Neural cell (in vitro differentiated cells): Measurements from ENCODE around the gene COPG1. TPM values are rescaled to one million over a fixed set of nuclear protein-coding genes. Genes with fewer than 3 reads are reported as not detected.
"Not testable (repeated sequence)": the region's sequence is repeated elsewhere in the genome, so short reads cannot be mapped to it uniquely, and the experiment has no call there.

Source experiments
- H2AFZ ChIP-seq: fragments of 200-600, 300-800 bp; sonication (generic), shearing (Covaris generic); 2 replicates; pipeline ENCODE4 v1.6.0; 2014; ENCODE audit warnings: low read depth, mild to moderate bottlenecking, antibody characterized with exemption, low read length, moderate library complexity
- H3F3A ChIP-seq: fragments of 200-600 bp; shearing (Covaris generic); 2 replicates; pipeline ENCODE4 v1.6.1; 2016; ENCODE audit warnings: mild to moderate bottlenecking, moderate library complexity, mixed read lengths, antibody characterized with exemption, low read length; ENCODE audit not compliant: insufficient read depth, poor library complexity, severe bottlenecking
- H3K27ac ChIP-seq: fragments of 200-600, 300-800 bp; sonication (generic), shearing (Covaris generic); 2 replicates; pipeline ENCODE4 v1.5.1; 2014; ENCODE audit warnings: mild to moderate bottlenecking, low read length, moderate library complexity
- H3K27me3 ChIP-seq: fragments of 300-800, 200-600 bp; sonication (generic), shearing (Covaris generic); 2 replicates; pipeline ENCODE4 v1.6.0; 2014; ENCODE audit warnings: mild to moderate bottlenecking, low read depth, low read length, moderate library complexity; ENCODE audit not compliant: insufficient read depth
- H3K36me3 ChIP-seq: fragments of 300-800, 200-600 bp; sonication (generic), shearing (Covaris generic); 2 replicates; pipeline ENCODE4 v1.5.1; 2014; ENCODE audit warnings: mild to moderate bottlenecking, antibody characterized with exemption, low read length, moderate library complexity; ENCODE audit not compliant: insufficient read depth
- H3K4me2 ChIP-seq: fragments of 300-800, 200-600 bp; sonication (generic), shearing (Covaris generic); 2 replicates; pipeline ENCODE4 v1.6.0; 2014; ENCODE audit warnings: mild to moderate bottlenecking, low read length
- H3K4me3 ChIP-seq: fragments of 300-800, 200-600 bp; sonication (generic), shearing (Covaris generic); 2 replicates; pipeline ENCODE4 v1.5.1; 2014; ENCODE audit warnings: mild to moderate bottlenecking, low read length, moderate library complexity
- H3K79me2 ChIP-seq: fragments of 200-600 bp; shearing (Covaris generic); replicated peaks from 2 replicates; pipeline ENCODE4 v1.6.0; 2014; ENCODE audit warnings: mild to moderate bottlenecking, low read length, moderate library complexity; ENCODE audit not compliant: insufficient read depth
- H3K9ac ChIP-seq: fragments of 300-800, 200-600 bp; sonication (generic), shearing (Covaris generic); 2 replicates; pipeline ENCODE4 v1.6.1; 2016; ENCODE audit warnings: mild to moderate bottlenecking, low read length, mixed read lengths
- H3K9me2 ChIP-seq: fragments of 200-600 bp; shearing (Covaris generic); 2 replicates; pipeline ENCODE4 v1.6.1; 2016; ENCODE audit warnings: mild to moderate bottlenecking, low read length, mixed read lengths; ENCODE audit not compliant: insufficient read depth
- H3K9me3 ChIP-seq: fragments of 200-600, 300-800 bp; sonication (generic), shearing (Covaris generic); 2 replicates; pipeline ENCODE4 v1.6.1; 2016; ENCODE audit warnings: mild to moderate bottlenecking, mixed run types, low read length, moderate library complexity, mixed read lengths
- H4K20me1 ChIP-seq: fragments of 200-600 bp; shearing (Covaris generic); 2 replicates; pipeline ENCODE4 v1.6.1; 2016; ENCODE audit warnings: mild to moderate bottlenecking, mixed run types; ENCODE audit not compliant: insufficient read depth
- EP300 ChIP-seq: fragments of 450-650 bp; conservative IDR thresholded peaks from 2 replicates; pipeline ENCODE4 v1.6.1; 2014; ENCODE audit warnings: antibody characterized with exemption, mild to moderate bottlenecking, moderate library complexity; ENCODE audit not compliant: poor library complexity, severe bottlenecking
- EZH2 ChIP-seq: fragments of 200-600, 300-800 bp; shearing (Covaris generic), sonication (generic); IDR thresholded peaks from 2 replicates; pipeline ENCODE4 v1.6.1; 2014; ENCODE audit warnings: antibody characterized with exemption, low read length, borderline replicate concordance, mild to moderate bottlenecking; ENCODE audit not compliant: insufficient read depth, poor library complexity, severe bottlenecking
- MXI1 ChIP-seq: fragments of 450-650 bp; conservative IDR thresholded peaks from 2 replicates; pipeline ENCODE4 v1.6.1; 2014; ENCODE audit warnings: antibody characterized with exemption, mild to moderate bottlenecking; ENCODE audit not compliant: poor library complexity, severe bottlenecking
- POLR2AphosphoS5 ChIP-seq: IDR thresholded peaks from 2 replicates; pipeline ENCODE4 v1.6.1; 2012
- RAD21 ChIP-seq: fragments of 450-650 bp; conservative IDR thresholded peaks from 2 replicates; pipeline ENCODE4 v1.6.1; 2014; ENCODE audit warnings: antibody characterized with exemption, mild to moderate bottlenecking, moderate library complexity
- SMC3 ChIP-seq: fragments of 450-650 bp; conservative IDR thresholded peaks from 2 replicates; pipeline ENCODE4 v1.6.1; 2014; ENCODE audit warnings: antibody characterized with exemption, mild to moderate bottlenecking, moderate library complexity; ENCODE audit not compliant: poor library complexity
- TAF1 ChIP-seq: IDR thresholded peaks from 2 replicates; pipeline ENCODE4 v1.6.1; 2012; ENCODE audit warnings: low read depth
- polyA plus RNA-seq: library from polyadenylated mRNA; depleted of rRNA; stranded (reverse); fragments of >200 nt; gene quantifications from 2 replicates; pipeline ENCODE4 v1.2.3, GENCODE V29; 2014
- TF ChIP-seq, protein P1 (sequence below): fragments of 450-650 bp; IDR thresholded peaks from 2 replicates; pipeline ENCODE4 v1.5.1; 2014; ENCODE audit warnings: antibody characterized with exemption, mild to moderate bottlenecking, moderate library complexity; ENCODE audit not compliant: poor library complexity, severe bottlenecking
- TF ChIP-seq, protein P2 (sequence below): IDR thresholded peaks from 2 replicates; pipeline ENCODE4 v1.6.1; 2012; ENCODE audit warnings: borderline replicate concordance

COPG1 gene
- polyA plus RNA-seq, 1 donor from 2014 or later, result 75.0 TPM

DNA sequence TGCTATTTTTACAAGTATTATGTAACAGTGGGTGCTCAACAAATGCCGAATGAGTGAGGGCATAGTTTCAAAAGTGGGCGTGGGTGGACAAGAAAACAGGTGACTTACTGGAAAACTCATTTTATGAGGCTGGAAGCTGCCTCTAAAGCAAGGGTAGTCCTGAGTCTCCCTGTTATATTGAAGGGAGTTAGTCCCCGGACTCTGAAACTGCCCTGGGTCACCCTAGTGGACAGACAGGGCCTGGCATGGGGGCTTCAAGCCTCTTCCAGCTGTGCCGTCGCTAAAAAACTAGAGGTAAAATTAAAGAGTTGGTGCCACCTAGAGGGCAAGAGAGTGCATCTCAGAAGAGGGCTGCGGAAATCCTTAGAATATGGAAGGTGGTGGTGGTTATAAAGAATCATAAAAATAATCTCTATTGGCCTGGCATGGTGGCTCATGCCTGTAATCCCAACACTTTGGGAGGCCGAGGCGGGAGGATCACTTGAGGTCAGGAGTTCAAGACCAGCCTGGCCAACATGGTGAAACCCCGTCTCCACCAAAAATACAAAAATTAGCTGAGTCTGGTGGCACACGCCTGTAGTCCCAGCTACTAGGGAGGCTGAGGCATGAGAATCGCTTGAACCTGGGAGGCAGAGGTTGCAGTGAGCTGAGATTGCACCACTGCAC is 3.6 kb upstream of the COPG1 start:
- not testable (repeated sequence) for H2AFZ ChIP-seq, H4K20me1 ChIP-seq, H3K27me3 ChIP-seq, H3K4me2 ChIP-seq, H3K4me3 ChIP-seq, H3K27ac ChIP-seq, H3K9me3 ChIP-seq, H3F3A ChIP-seq, H3K9me2 ChIP-seq, H3K9ac ChIP-seq, H3K36me3 ChIP-seq
- peak; percentile 85 for TF ChIP-seq SMC3
- TF ChIP-seq, protein P1, sequence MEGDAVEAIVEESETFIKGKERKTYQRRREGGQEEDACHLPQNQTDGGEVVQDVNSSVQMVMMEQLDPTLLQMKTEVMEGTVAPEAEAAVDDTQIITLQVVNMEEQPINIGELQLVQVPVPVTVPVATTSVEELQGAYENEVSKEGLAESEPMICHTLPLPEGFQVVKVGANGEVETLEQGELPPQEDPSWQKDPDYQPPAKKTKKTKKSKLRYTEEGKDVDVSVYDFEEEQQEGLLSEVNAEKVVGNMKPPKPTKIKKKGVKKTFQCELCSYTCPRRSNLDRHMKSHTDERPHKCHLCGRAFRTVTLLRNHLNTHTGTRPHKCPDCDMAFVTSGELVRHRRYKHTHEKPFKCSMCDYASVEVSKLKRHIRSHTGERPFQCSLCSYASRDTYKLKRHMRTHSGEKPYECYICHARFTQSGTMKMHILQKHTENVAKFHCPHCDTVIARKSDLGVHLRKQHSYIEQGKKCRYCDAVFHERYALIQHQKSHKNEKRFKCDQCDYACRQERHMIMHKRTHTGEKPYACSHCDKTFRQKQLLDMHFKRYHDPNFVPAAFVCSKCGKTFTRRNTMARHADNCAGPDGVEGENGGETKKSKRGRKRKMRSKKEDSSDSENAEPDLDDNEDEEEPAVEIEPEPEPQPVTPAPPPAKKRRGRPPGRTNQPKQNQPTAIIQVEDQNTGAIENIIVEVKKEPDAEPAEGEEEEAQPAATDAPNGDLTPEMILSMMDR, result peak; percentile 96
- TF ChIP-seq MXI1, result peak; percentile 33
- TF ChIP-seq RAD21, result peak; percentile 88
- H3K79me2 ChIP-seq, result peaks cover 22% of the 10 kb centered on the region

DNA sequence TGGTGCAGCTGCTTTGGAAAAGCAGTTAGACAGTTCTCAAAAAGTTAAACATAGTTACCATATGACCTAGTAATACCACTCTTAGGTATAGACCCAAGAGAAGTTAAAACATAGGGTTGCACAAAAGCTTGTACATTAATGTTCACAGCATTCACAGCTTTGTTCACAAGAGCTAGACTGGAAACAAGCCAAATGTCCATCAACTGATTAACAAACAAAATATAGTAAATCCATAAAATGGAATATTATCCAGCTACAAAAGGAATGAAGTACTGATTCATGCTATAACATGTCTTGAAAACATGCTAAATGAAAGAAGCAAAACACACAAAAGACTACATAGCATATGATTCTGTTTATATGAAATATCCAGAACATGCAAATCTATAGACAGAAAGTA is 2.8 kb upstream of the COPG1 start:
- TF ChIP-seq RAD21 (no peak), POLR2AphosphoS5 (no peak)
- H3K9me2 ChIP-seq, result no peaks in the 10 kb centered on the region
- no peaks in the 10 kb centered on the region for H3F3A ChIP-seq
- H3K9me3 ChIP-seq, result no peaks in the 10 kb centered on the region
- H3K36me3 ChIP-seq, result no peaks in the 10 kb centered on the region
- no peaks in the 10 kb centered on the region for H3K27me3 ChIP-seq
- no peak overlapping the region for H3K4me3 ChIP-seq
- H3K79me2 ChIP-seq, result peaks cover 22% of the 10 kb centered on the region
- no peak overlapping the region for H3K4me2 ChIP-seq
- no peak overlapping the region for H3K9ac ChIP-seq
- H3K27ac ChIP-seq, result no peak overlapping the region
- no peaks in the 10 kb centered on the region for H4K20me1 ChIP-seq
- no peak overlapping the region for H2AFZ ChIP-seq

DNA sequence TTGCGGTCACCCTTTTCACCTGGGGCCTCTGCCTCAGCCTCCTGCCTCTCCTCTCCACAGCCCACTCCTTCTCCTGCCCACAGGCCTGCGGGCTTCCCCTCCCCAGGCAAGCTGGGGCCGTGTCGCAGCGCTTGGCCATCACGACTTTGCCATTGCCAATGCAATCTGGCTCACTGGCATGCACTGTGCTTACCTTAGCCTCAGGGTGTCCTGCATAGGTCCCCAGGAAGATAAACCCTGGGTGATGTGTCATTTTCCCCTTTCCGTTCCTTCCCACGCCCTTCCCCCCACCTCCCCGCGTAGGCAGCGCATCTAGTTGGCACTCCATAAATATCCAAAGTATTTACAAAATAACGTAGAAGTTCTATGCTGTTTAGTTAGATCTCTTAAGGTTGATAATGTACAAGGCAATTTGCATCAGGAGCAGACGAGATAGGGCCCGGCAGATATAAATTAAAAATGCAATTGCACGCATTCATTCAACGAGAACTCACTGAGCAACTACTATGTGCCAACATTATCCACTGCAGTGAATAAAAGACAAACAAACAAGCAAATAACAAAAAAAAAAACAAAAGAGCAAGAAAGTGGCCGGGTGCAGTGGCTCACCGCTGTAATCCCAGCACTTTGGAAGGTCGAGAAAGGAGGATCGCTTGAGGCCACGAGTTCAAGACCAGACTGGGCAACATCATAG is 973 bp upstream of the COPG1 start:
- H3K27ac ChIP-seq, result peak overlapping the region; percentile 50
- H3K36me3 ChIP-seq, result no peaks in the 10 kb centered on the region
- H3K9me3 ChIP-seq, result no peaks in the 10 kb centered on the region
- no peaks in the 10 kb centered on the region for H4K20me1 ChIP-seq
- peak overlapping the region; percentile 98 for H2AFZ ChIP-seq
- H3K9ac ChIP-seq, result peak overlapping the region; percentile 94
- peak overlapping the region; percentile 99 for H3K4me3 ChIP-seq
- TF ChIP-seq SMC3 (no peak), MXI1 (no peak), EZH2 (no peak), RAD21 (no peak), EP300 (no peak), TAF1 (no peak), POLR2AphosphoS5 (no peak)
- TF ChIP-seq, protein P1, result no peak
- TF ChIP-seq, protein P2, sequence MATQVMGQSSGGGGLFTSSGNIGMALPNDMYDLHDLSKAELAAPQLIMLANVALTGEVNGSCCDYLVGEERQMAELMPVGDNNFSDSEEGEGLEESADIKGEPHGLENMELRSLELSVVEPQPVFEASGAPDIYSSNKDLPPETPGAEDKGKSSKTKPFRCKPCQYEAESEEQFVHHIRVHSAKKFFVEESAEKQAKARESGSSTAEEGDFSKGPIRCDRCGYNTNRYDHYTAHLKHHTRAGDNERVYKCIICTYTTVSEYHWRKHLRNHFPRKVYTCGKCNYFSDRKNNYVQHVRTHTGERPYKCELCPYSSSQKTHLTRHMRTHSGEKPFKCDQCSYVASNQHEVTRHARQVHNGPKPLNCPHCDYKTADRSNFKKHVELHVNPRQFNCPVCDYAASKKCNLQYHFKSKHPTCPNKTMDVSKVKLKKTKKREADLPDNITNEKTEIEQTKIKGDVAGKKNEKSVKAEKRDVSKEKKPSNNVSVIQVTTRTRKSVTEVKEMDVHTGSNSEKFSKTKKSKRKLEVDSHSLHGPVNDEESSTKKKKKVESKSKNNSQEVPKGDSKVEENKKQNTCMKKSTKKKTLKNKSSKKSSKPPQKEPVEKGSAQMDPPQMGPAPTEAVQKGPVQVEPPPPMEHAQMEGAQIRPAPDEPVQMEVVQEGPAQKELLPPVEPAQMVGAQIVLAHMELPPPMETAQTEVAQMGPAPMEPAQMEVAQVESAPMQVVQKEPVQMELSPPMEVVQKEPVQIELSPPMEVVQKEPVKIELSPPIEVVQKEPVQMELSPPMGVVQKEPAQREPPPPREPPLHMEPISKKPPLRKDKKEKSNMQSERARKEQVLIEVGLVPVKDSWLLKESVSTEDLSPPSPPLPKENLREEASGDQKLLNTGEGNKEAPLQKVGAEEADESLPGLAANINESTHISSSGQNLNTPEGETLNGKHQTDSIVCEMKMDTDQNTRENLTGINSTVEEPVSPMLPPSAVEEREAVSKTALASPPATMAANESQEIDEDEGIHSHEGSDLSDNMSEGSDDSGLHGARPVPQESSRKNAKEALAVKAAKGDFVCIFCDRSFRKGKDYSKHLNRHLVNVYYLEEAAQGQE, result no peak
- H3F3A ChIP-seq, result no peaks in the 10 kb centered on the region
- H3K79me2 ChIP-seq, result peaks cover 22% of the 10 kb centered on the region
- no peaks in the 10 kb centered on the region for H3K9me2 ChIP-seq
- H3K27me3 ChIP-seq, result no peaks in the 10 kb centered on the region
- peak overlapping the region; percentile 42 for H3K4me2 ChIP-seq
